HepG2 (cell line): Measurements from ENCODE around the gene CHSY3. TPM values are rescaled to one million over a fixed set of nuclear protein-coding genes. Genes with fewer than 3 reads are reported as not detected.

Experiments
- ATAC-seq: fragments of 200-7000 bp; cut with Tn5 transposase; 3 replicates; pipeline ENCODE4 v1.9.1; 2020; ENCODE audit warnings: mild to moderate bottlenecking, moderate library complexity
- BruUV-seq: library from RNA; stranded (reverse); fragments of 400-500 nt; replicated peaks from 2 replicates; lab custom pipeline; 2021; lab: Mats Ljungman, UMichigan
- CTCF ChIA-PET: fragments of 300-600 bp; formaldehyde crosslinking; extraction: SDS; loops from one replicate; lab custom pipeline; 2021; ENCODE audit warnings: low total read pairs, inconsistent platforms, low intra/inter-chr PET ratio; lab: Yijun Ruan, JAX
- POLR2A ChIA-PET: fragments of 350-600 bp; sonication (Branson Sonifier 250); formaldehyde crosslinking; loops from one replicate; lab custom pipeline; 2020; ENCODE audit warnings: antibody characterized with exemption, inconsistent platforms; lab: Yijun Ruan, JAX
- DNase-seq: peaks from one replicate; pipeline ENCODE4 v3.0.0-alpha.2; 2015; ENCODE audit warnings: low spot score
- FAIRE-seq: peaks from 3 replicates; lab custom pipeline; 2011; peaks lifted over from hg19 to GRCh38; lab: Jason Lieb, UNC
- H2AFZ ChIP-seq: one replicate; pipeline ENCODE4 v1.6.1; 2011; ENCODE audit warnings: low read length, inconsistent platforms
- H3K27ac ChIP-seq: fragments of 300-600 bp; 3 replicates; pipeline ENCODE4 v1.8.0; 2011; ENCODE audit warnings: mixed run types, mild to moderate bottlenecking, mixed read lengths, low read length, inconsistent platforms; ENCODE audit not compliant: insufficient read depth; ENCODE audit errors: extremely low read length
- H3K27me3 ChIP-seq, 2 experiments: fragments of 200-600 bp in 1 of 2; 2 replicates in 1 of 2; 3 replicates in 1 of 2; pipeline versions ENCODE4 v1.6.0 to v1.8.0; 2011; ENCODE audit warnings: low read length in 2 of 2, mild to moderate bottlenecking in 2 of 2, moderate library complexity in 2 of 2, inconsistent platforms in 1 of 2; ENCODE audit not compliant: insufficient read depth in 2 of 2, control insufficient read depth in 1 of 2
- H3K36me3 ChIP-seq, 2 experiments: fragments of 200-600 bp in 1 of 2; replicated peaks in 1 of 2; 2 replicates in 1 of 2; 3 replicates in 1 of 2; pipeline versions ENCODE4 v1.5.1 to v1.8.0; 2011; ENCODE audit warnings: low read length in 2 of 2, inconsistent platforms in 1 of 2; ENCODE audit not compliant: insufficient read depth in 2 of 2, control insufficient read depth in 1 of 2
- H3K4me1 ChIP-seq: 2 replicates; pipeline ENCODE4 v1.5.1; 2012; ENCODE audit warnings: low read length, inconsistent platforms; ENCODE audit not compliant: insufficient read depth
- H3K4me2 ChIP-seq: 2 replicates; pipeline ENCODE4 v1.6.0; 2011; ENCODE audit warnings: low read depth, low read length, inconsistent platforms
- H3K4me3 ChIP-seq, 3 experiments: fragments of 200-600 bp in 1 of 3; sonication (generic), shearing (Covaris generic) in 1 of 3; replicated peaks in 1 of 3; 2 replicates each; pipeline ENCODE4 v1.5.1; 2011 to 2016; ENCODE audit warnings: low read length in 3 of 3, inconsistent platforms in 2 of 3, low read depth in 2 of 3, mild to moderate bottlenecking in 2 of 3, control low read depth in 1 of 3, mixed read lengths in 1 of 3; ENCODE audit not compliant: insufficient read depth in 1 of 3
- H3K79me2 ChIP-seq: one replicate; pipeline ENCODE4 v1.6.1; 2011; ENCODE audit warnings: low read length, inconsistent platforms; ENCODE audit not compliant: insufficient read depth
- H3K9ac ChIP-seq: 2 replicates; pipeline ENCODE4 v1.6.0; 2011; ENCODE audit warnings: mild to moderate bottlenecking, low read depth, low read length, inconsistent platforms; ENCODE audit not compliant: insufficient read depth
- H3K9me3 ChIP-seq: 2 replicates; pipeline ENCODE4 v1.5.1; 2012; ENCODE audit warnings: mild to moderate bottlenecking, low read length
- H4K20me1 ChIP-seq: 2 replicates; pipeline ENCODE4 v1.6.0; 2011; ENCODE audit warnings: inconsistent platforms, mild to moderate bottlenecking, low read length, moderate library complexity; ENCODE audit not compliant: insufficient read depth
- BORCS8-MEF2B ChIP-seq: sonication (generic); formaldehyde crosslinking; IDR thresholded peaks from 2 replicates; pipeline ENCODE4 v1.8.0; 2022; ENCODE audit warnings: mild to moderate bottlenecking, missing genetic modification reagents
- HNF4G ChIP-seq, 2 experiments: sonication (generic) in 1 of 2; formaldehyde crosslinking in 1 of 2; IDR thresholded peaks; 2 replicates each; pipeline versions ENCODE4 v1.4.0 to v1.6.1; 2011 to 2020; ENCODE audit warnings: borderline replicate concordance in 2 of 2, low read depth in 2 of 2, mild to moderate bottlenecking in 2 of 2, low read length in 1 of 2, missing genetic modification reagents in 1 of 2, moderate library complexity in 1 of 2
- HOXA7 ChIP-seq: sonication (generic); formaldehyde crosslinking; IDR thresholded peaks from 2 replicates; pipeline ENCODE4 v1.8.1; 2022; ENCODE audit warnings: mild to moderate bottlenecking, missing genetic modification reagents, moderate library complexity
- KLF15 ChIP-seq: sonication (generic); formaldehyde crosslinking; IDR thresholded peaks from 2 replicates; pipeline ENCODE4 v1.8.1; 2023; ENCODE audit warnings: borderline replicate concordance, mild to moderate bottlenecking, inconsistent platforms, missing genetic modification reagents, mixed read lengths
- NCOR1 ChIP-seq: fragments of 200-600 bp; sonication (generic); IDR thresholded peaks from 2 replicates; pipeline ENCODE4 v1.7.0; 2017; ENCODE audit warnings: antibody characterized with exemption, low read length, borderline replicate concordance
- NFIC ChIP-seq: IDR thresholded peaks from 2 replicates; pipeline ENCODE4 v1.6.1; 2012; ENCODE audit warnings: mild to moderate bottlenecking, low read length, inconsistent platforms
- NFYB ChIP-seq: sonication (generic); formaldehyde crosslinking; IDR thresholded peaks from 2 replicates; pipeline ENCODE4 v1.4.0; 2020; ENCODE audit warnings: missing genetic modification reagents
- PCBP1 ChIP-seq: fragments of 200-400 bp; formaldehyde crosslinking; IDR thresholded peaks from 2 replicates; pipeline ENCODE4 v1.6.1; 2017; ENCODE audit warnings: mild to moderate bottlenecking, low read depth, low read length, borderline replicate concordance
- POLR2A ChIP-seq, 2 experiments: IDR thresholded peaks; 2 replicates each; pipeline ENCODE4 v1.6.1; 2011; ENCODE audit warnings: low read depth in 2 of 2, low read length in 2 of 2, mild to moderate bottlenecking in 1 of 2, moderate library complexity in 1 of 2; ENCODE audit not compliant: insufficient read depth in 1 of 2
- POLR2AphosphoS5 ChIP-seq: IDR thresholded peaks from 2 replicates; pipeline ENCODE4 v1.6.1; 2012; ENCODE audit warnings: low read depth, low read length
- SRY ChIP-seq: sonication (generic); formaldehyde crosslinking; IDR thresholded peaks from 2 replicates; pipeline ENCODE4 v1.8.0; 2022; ENCODE audit warnings: mild to moderate bottlenecking, missing genetic modification reagents
- ZFP62 ChIP-seq: sonication (generic); formaldehyde crosslinking; IDR thresholded peaks from 2 replicates; pipeline ENCODE4 v1.4.0; 2020; ENCODE audit warnings: missing genetic modification reagents
- ZNF274 ChIP-seq: sonication (generic); formaldehyde crosslinking; IDR thresholded peaks from 2 replicates; pipeline ENCODE4 v1.5.1; 2020; ENCODE audit warnings: mild to moderate bottlenecking, missing genetic modification reagents
- ZSCAN31 ChIP-seq: sonication (generic); formaldehyde crosslinking; IDR thresholded peaks from 2 replicates; pipeline ENCODE4 v1.5.0; 2020; ENCODE audit warnings: low read depth, mild to moderate bottlenecking, missing genetic modification reagents
- WGBS: methylation state at CpG from one replicate; pipeline ENCODE4 v1.1.6; 2017; ENCODE audit warnings: low lambda C conversion rate; 5-methylcytosine and 5-hydroxymethylcytosine counted together
- in situ Hi-C: cut with HindIII; loops from 2 replicates; pipeline ENCODE4 v1.10.0; 2017; ENCODE audit warnings: low pct_unique_long_range_greater_than_20kb; ENCODE audit not compliant: extremely low pct_ligation_motif_present
- intact Hi-C: fragments of 100-400 bp; cut with micrococcal nuclease; formaldehyde crosslinking; loops from one replicate; pipeline ENCODE4 v1.10.0; 2022; ENCODE audit not compliant: unreplicated experiment
- polyA plus RNA-seq, 8 experiments: library from polyadenylated mRNA; depleted of rRNA in 3 of 8; stranded (reverse) in 7 of 8; unstranded in 1 of 8; fragments of >200 nt; fragmentation: Illumina TruSeq in 4 of 8; extraction: Trizol in 4 of 8; gene quantifications; 2 replicates each; pipeline versions ENCODE4 v1.2.1 to v1.2.3, GENCODE V29; 2011 to 2016; ENCODE audit warnings: low read depth in 4 of 8, missing spikeins in 1 of 8, mixed read lengths in 1 of 8; ENCODE audit not compliant: insufficient read depth in 1 of 8
- total RNA-seq, 5 experiments: library from RNA; depleted of rRNA; stranded (reverse); fragments of >200 nt; fragmentation: Illumina TruSeq; extraction: Trizol; gene quantifications; 2 replicates each; pipeline ENCODE4 v1.2.3, GENCODE V29; 2016; ENCODE audit warnings: low read depth in 1 of 5
- TF ChIP-seq, protein P1 (sequence below): sonication (generic); formaldehyde crosslinking; IDR thresholded peaks from 2 replicates; pipeline ENCODE4 v1.4.0; 2020; ENCODE audit warnings: mild to moderate bottlenecking, missing genetic modification reagents
- TF ChIP-seq, protein P2 (sequence below): sonication (generic); formaldehyde crosslinking; IDR thresholded peaks from 2 replicates; pipeline ENCODE4 v1.5.0; 2020; ENCODE audit warnings: missing genetic modification reagents
- TF ChIP-seq, protein P3 (sequence below): sonication (generic); formaldehyde crosslinking; IDR thresholded peaks from 2 replicates; pipeline ENCODE4 v1.5.1; 2020; ENCODE audit warnings: missing genetic modification reagents, mild to moderate bottlenecking, borderline replicate concordance
- TF ChIP-seq, protein P4 (sequence below): sonication (generic); formaldehyde crosslinking; IDR thresholded peaks from 2 replicates; pipeline ENCODE4 v1.4.0; 2020; ENCODE audit warnings: mild to moderate bottlenecking, missing genetic modification reagents

CHSY3 gene
- total and polyA plus RNA-seq, 2 of the 13 experiments (the other 11 are each of a cell fraction or from before 2014, with no cell fraction given), result 0.26 to 4.1 TPM

DNA sequence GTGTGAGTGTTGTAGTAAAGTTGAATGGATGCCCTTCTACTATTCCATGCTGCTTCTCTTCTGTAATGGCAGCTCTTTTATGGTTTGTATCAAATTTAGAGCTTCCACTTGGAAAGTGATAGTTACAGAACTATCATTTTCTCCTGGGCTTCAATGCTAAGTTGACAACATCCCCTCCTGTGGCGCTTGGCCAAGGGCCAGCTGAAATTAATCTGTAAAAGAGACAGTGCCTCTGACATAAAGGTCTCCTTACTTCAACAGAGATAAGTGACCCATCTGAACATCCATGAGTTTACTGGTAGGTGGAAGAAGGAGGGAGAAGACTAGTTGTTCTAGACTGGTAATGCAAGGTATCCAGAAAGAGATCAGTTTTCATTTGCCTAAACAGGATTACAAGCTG, 39.7 kb downstream of the CHSY3 start:
- H3K4me2 ChIP-seq, result no peak overlapping the region
- CTCF ChIA-PET, result no interaction called here
- POLR2A ChIA-PET, result no interaction called here
- no peaks in the 10 kb centered on the region for H3K4me1 ChIP-seq
- H3K9ac ChIP-seq, result no peak overlapping the region
- H3K4me3 ChIP-seq, result no peak overlapping the region
- no peak for TF ChIP-seq KLF15
- no peak for TF ChIP-seq HNF4G (IDR thresholded peaks at IDR 0.05; ENCODE audit: borderline replicate concordance, low read depth, low read length)
- no peak for TF ChIP-seq HNF4G (CRISPR knock-in tag; IDR thresholded peaks at IDR 0.05; ENCODE audit: borderline replicate concordance, low read depth)
- TF ChIP-seq NFIC, result no peak
- TF ChIP-seq, protein P1, sequence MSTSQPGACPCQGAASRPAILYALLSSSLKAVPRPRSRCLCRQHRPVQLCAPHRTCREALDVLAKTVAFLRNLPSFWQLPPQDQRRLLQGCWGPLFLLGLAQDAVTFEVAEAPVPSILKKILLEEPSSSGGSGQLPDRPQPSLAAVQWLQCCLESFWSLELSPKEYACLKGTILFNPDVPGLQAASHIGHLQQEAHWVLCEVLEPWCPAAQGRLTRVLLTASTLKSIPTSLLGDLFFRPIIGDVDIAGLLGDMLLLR, result no peak
- TF ChIP-seq, protein P2, sequence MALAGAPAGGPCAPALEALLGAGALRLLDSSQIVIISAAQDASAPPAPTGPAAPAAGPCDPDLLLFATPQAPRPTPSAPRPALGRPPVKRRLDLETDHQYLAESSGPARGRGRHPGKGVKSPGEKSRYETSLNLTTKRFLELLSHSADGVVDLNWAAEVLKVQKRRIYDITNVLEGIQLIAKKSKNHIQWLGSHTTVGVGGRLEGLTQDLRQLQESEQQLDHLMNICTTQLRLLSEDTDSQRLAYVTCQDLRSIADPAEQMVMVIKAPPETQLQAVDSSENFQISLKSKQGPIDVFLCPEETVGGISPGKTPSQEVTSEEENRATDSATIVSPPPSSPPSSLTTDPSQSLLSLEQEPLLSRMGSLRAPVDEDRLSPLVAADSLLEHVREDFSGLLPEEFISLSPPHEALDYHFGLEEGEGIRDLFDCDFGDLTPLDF (CRISPR knock-in tag), result no peak
- no peak for TF ChIP-seq ZNF274 (CRISPR knock-in tag)
- H2AFZ ChIP-seq, result no peak overlapping the region
- no peaks in the 10 kb centered on the region for H3K36me3 ChIP-seq
- intact Hi-C loops (no loop called here), in situ Hi-C loops (no loop called here)
- no peaks in the 10 kb centered on the region for H3K27me3 ChIP-seq
- H3K79me2 ChIP-seq, result no peaks in the 10 kb centered on the region
- DNase-seq (no peak), FAIRE-seq (no peak), ATAC-seq (no peak)
- H3K9me3 ChIP-seq, result peaks cover 3% of the 10 kb centered on the region
- H4K20me1 ChIP-seq, result no peaks in the 10 kb centered on the region
- no peak overlapping the region for H3K27ac ChIP-seq
- BruUV-seq, result no TSS peak
- WGBS, result 100% methylated on average over 1 of the region's 1 CpG

- no peak for DNase-seq
- H3K4me2 ChIP-seq, result no peak overlapping the region
- CTCF ChIA-PET, result no interaction called here
- ATAC-seq, result no peak
- H3K9ac ChIP-seq, result no peak overlapping the region
- in situ Hi-C loops (no loop called here), intact Hi-C loops (no loop called here)
- H4K20me1 ChIP-seq, result no peaks in the 10 kb centered on the region
- H3K27me3 ChIP-seq, result no peaks in the 10 kb centered on the region
- no peaks in the 10 kb centered on the region for H3K4me1 ChIP-seq
- H3K9me3 ChIP-seq, result no peaks in the 10 kb centered on the region; the same call in 1 of the 2 replicates
- no peak overlapping the region for H2AFZ ChIP-seq
- H3K79me2 ChIP-seq, result no peaks in the 10 kb centered on the region
- no peaks in the 10 kb centered on the region for H3K36me3 ChIP-seq
- no TSS peak for BruUV-seq
- POLR2A ChIA-PET, result no interaction called here
- no peak overlapping the region for H3K4me3 ChIP-seq
- no peak for FAIRE-seq
- H3K27ac ChIP-seq, result no peak overlapping the region
- TF ChIP-seq PCBP1, result no peak
- no peak for TF ChIP-seq ZSCAN31 (CRISPR knock-in tag)
- TF ChIP-seq SRY (CRISPR knock-in tag), result no peak
- TF ChIP-seq, protein P3, sequence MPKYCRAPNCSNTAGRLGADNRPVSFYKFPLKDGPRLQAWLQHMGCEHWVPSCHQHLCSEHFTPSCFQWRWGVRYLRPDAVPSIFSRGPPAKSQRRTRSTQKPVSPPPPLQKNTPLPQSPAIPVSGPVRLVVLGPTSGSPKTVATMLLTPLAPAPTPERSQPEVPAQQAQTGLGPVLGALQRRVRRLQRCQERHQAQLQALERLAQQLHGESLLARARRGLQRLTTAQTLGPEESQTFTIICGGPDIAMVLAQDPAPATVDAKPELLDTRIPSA (CRISPR knock-in tag), result no peak
- TF ChIP-seq BORCS8-MEF2B (CRISPR knock-in tag), result no peak
- TF ChIP-seq, protein P4, sequence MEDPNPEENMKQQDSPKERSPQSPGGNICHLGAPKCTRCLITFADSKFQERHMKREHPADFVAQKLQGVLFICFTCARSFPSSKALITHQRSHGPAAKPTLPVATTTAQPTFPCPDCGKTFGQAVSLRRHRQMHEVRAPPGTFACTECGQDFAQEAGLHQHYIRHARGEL, result no peak
- no peak for TF ChIP-seq ZFP62 (CRISPR knock-in tag)
- TF ChIP-seq POLR2A (IDR thresholded peaks at IDR 0.05; ENCODE audit: insufficient read depth in 1 of 2, low read depth in 2 of 2, low read length in 2 of 2), result no peak
- no peak for TF ChIP-seq NFYB (CRISPR knock-in tag)
- no peak for TF ChIP-seq POLR2AphosphoS5
- no peak for TF ChIP-seq NCOR1
- no peak for TF ChIP-seq HOXA7
These were observed 40.8 kb downstream of the CHSY3 start for GRCh38 chr5:129945028-129945427.
